Thoracic aorta (tissue), 2 donors: Measurements from ENCODE around the gene PLA2G4F. TPM values are rescaled to one million over a fixed set of nuclear protein-coding genes. Genes with fewer than 3 reads are reported as not detected.

Source experiments
- ATAC-seq: fragments of 150-250 bp; one replicate; pipeline ENCODE4 v1.8.0; 2017; ENCODE audit warnings: low read depth; ENCODE audit not compliant: insufficient number of reproducible peaks, low FRiP score
- DNase-seq: peaks from one replicate; pipeline ENCODE4 v3.0.0-alpha.2; 2020; ENCODE audit warnings: low spot score
- H3K27ac ChIP-seq, 2 donors: fragments of 200-600 bp; sonication (generic); 1 replicate in 1 of 2; 2 replicates in 1 of 2; pipeline ENCODE4 v1.5.1; 2016; ENCODE audit warnings: mild to moderate bottlenecking in 2 of 2, moderate library complexity in 2 of 2
- H3K27me3 ChIP-seq: fragments of 200-600 bp; sonication (generic); replicated peaks from 2 replicates; pipeline ENCODE4 v1.6.0; 2016; ENCODE audit warnings: mild to moderate bottlenecking; ENCODE audit not compliant: insufficient read depth
- H3K36me3 ChIP-seq: fragments of 200-600 bp; sonication (generic); one replicate; pipeline ENCODE4 v1.5.1; 2016
- H3K4me1 ChIP-seq, 2 donors: fragments of 200-600 bp; sonication (generic); 1 replicate in 1 of 2; 2 replicates in 1 of 2; pipeline versions ENCODE4 v1.5.1 to v1.6.0; 2016; ENCODE audit warnings: low read depth in 2 of 2, mild to moderate bottlenecking in 1 of 2; ENCODE audit not compliant: control insufficient read depth in 1 of 2
- H3K4me3 ChIP-seq: fragments of 200-600 bp; sonication (generic); 2 replicates; pipeline ENCODE4 v1.5.1; 2016; ENCODE audit warnings: mild to moderate bottlenecking
- H3K9me3 ChIP-seq: fragments of 200-600 bp; sonication (generic); 2 replicates; pipeline ENCODE4 v1.5.1; 2016
- CTCF ChIP-seq: fragments of 200-600 bp; sonication (generic); IDR thresholded peaks from one replicate; pipeline ENCODE4 v1.5.1; 2019; ENCODE audit warnings: antibody characterized with exemption
- total RNA-seq, 2 donors: library from RNA; depleted of rRNA; stranded (reverse); fragments of >200 nt; gene quantifications; one replicate each; pipeline versions ENCODE4 v1.1.0 to v1.2.3, GENCODE V29; 2016

Gene PLA2G4F
- total RNA-seq, 2 donors from 2014 or later: 0.27 to 0.78 TPM

- H3K27ac ChIP-seq: no peak overlapping the region
- no peaks in the 10 kb centered on the region for H3K4me1 ChIP-seq
- ATAC-seq (no peak), DNase-seq (no peak)
- H3K27me3 ChIP-seq: no peaks in the 10 kb centered on the region
- no peak overlapping the region for H3K4me3 ChIP-seq
- H3K36me3 ChIP-seq: no peaks in the 10 kb centered on the region
- no peak for TF ChIP-seq CTCF
- no peaks in the 10 kb centered on the region for H3K9me3 ChIP-seq
Measured at GRCh38 chr15:42121682-42122081, 34.8 kb downstream of the PLA2G4F start.

- Histone ChIP-seq H3K36me3 (no peaks in the 10 kb centered on the region), H3K9me3 (no peaks in the 10 kb centered on the region), H3K4me1 (no peaks in the 10 kb centered on the region), H3K27ac (no peak overlapping the region), H3K27me3 (no peaks in the 10 kb centered on the region), H3K4me3 (no peak overlapping the region)
- ATAC-seq (no peak), DNase-seq (no peak)
- TF ChIP-seq CTCF: no peak
Measured at GRCh38 chr15:42121021-42121420, 35.4 kb downstream of the PLA2G4F start.

GRCh38 chr15:42120285-42120684 is 36.2 kb downstream of the PLA2G4F start:
- Histone ChIP-seq H3K36me3 (no peaks in the 10 kb centered on the region), H3K9me3 (no peaks in the 10 kb centered on the region), H3K4me3 (no peak overlapping the region), H3K4me1 (no peaks in the 10 kb centered on the region), H3K27ac (no peak overlapping the region), H3K27me3 (no peaks in the 10 kb centered on the region)
- no peak for TF ChIP-seq CTCF
- ATAC-seq: no peak
- DNase-seq: no peak

- Histone ChIP-seq H3K27me3 (no peaks in the 10 kb centered on the region), H3K9me3 (no peaks in the 10 kb centered on the region), H3K4me1 (no peaks in the 10 kb centered on the region), H3K36me3 (no peaks in the 10 kb centered on the region), H3K27ac (no peak overlapping the region), H3K4me3 (no peak overlapping the region)
- TF ChIP-seq CTCF: no peak
- DNase-seq (no peak), ATAC-seq (no peak)
Measured at GRCh38 chr15:42119446-42119760, 37.0 kb downstream of the PLA2G4F start.

GRCh38 chr15:42118650-42119445 is 37.6 kb downstream of the PLA2G4F start:
- no peaks in the 10 kb centered on the region for H3K27me3 ChIP-seq
- DNase-seq (no peak), ATAC-seq (no peak)
- H3K9me3 ChIP-seq: no peaks in the 10 kb centered on the region
- H3K4me3 ChIP-seq: no peak overlapping the region
- TF ChIP-seq CTCF: no peak
- no peak overlapping the region for H3K27ac ChIP-seq
- H3K36me3 ChIP-seq: no peaks in the 10 kb centered on the region
- no peaks in the 10 kb centered on the region for H3K4me1 ChIP-seq
